ENCODE data around the gene DPCD.
A peak's percentile ranks its signal among the peaks of the same experiment; 100 is the strongest.

Gene DPCD

GRCh38 chr10:101563007-101563406, 25.1 kb upstream of the DPCD start:
- no peak for TF ChIP-seq POLR2A (IDR thresholded peaks at IDR 0.05; ENCODE audit: low read length)
- no peak for TF ChIP-seq GATA1 (IDR thresholded peaks at IDR 0.05; ENCODE audit: low read depth, low read length)
- DNase-seq: no peak

DNA sequence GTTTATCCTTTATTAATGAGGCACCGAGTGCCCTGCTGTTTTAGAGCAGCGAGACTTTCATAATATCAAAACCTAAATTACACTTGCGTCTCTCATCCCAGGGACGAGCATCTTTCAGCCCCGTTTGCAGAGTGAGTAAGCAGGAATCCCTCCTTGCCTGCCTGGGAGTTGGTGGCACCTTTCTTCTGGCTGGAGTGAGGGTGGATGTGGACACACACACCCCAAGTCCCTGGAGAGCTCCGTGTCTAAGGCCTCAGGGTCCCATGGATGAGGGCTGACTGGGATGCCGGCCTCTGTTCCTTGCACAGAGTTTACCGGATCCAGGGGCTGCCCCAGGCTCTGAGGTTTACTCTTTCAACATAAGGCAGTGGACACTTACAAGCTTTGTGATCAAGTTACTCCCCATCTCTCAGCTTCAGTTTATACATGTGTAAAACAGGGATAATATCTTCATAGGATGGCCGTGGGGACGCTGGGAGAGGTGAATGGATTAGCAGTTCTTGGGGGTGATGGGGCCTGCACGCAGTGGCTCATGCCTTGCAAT, 24.6 kb upstream of the DPCD start:
- TF ChIP-seq GATA1 (IDR thresholded peaks at IDR 0.05; ENCODE audit: low read depth, low read length): no peak
- DNase-seq: no peak

GRCh38 chr10:101564490-101564991, 23.6 kb upstream of the DPCD start:
- TF ChIP-seq POLR2A (IDR thresholded peaks at IDR 0.05; ENCODE audit: low read length) (no peak), GATA1 (IDR thresholded peaks at IDR 0.05; ENCODE audit: low read depth, low read length) (no peak)
- no peak for DNase-seq

DNA sequence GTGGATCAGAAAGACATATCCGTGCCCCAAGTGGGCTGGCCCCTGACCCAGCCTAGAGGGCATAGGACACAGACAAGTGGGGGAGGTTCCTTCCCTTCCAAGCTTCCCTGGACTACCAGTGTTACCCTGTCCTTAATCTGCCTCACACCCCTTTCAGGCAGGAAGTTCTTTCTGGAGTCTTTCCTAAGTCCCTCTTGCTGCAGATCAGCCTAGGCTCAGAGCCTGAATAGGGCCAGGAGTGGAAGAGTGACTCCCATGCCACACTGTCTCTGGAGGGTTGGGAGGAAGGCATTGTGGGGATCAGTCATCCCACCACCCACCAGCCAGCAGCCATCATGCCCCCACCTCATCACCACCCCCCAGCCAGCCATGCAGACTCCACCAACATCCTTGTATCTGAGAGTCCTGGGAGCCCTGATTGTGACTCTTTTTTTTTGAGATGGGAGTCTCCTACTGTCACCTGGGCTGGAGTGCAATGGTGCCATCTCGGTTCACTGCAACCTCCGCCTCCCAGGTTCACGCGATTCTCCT, 22.7 kb upstream of the DPCD start:
- no peak for DNase-seq
- no peak for TF ChIP-seq GATA1 (IDR thresholded peaks at IDR 0.05; ENCODE audit: low read depth, low read length)
- no peak for TF ChIP-seq POLR2A (IDR thresholded peaks at IDR 0.05; ENCODE audit: low read length)

GRCh38 chr10:101565936-101566332, 22.2 kb upstream of the DPCD start:
- no peak for DNase-seq
- no peak for TF ChIP-seq POLR2A (IDR thresholded peaks at IDR 0.05; ENCODE audit: low read length)
- no peak for TF ChIP-seq GATA1 (IDR thresholded peaks at IDR 0.05; ENCODE audit: low read depth, low read length)

DNA sequence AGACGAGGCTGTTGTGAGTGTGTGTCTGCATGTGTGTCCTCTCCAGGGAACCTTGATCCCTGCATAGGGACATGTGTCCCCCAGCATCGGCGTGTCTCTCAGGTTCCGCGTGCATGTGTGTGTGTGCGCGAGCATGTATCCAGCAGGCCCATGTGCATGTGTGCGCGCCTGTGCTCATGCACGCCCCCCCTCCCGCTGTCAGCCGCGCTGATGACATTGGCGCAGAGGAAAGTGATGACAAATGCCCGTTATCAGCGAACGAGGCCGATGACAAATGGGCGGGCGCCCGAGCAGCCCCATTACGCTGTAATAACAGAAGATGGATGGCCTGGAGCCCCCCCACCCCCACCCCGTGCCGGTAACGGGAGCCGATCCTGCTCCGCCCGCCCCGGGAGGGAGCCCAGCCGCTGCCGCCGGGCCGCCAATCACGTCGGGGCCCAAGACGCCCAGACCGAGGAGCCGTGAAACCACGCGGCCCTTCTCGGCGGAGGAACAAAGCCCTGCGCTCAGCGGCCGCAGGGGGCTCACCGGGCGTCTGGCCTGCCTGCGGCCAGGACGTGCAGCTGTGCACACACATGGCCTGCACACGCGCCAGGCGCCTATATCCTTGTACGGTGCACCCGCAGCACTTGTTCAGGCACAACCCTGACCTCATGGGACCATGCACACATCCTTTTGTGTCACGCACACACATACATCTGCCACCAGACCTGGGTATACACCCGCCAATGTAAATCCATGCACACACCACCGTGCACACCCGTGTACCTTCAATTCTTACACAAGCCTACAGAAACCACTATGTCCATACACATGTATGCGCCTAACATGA, 21.6 kb upstream of the DPCD start:
- DNase-seq: peak; percentile 84 to 87
- TF ChIP-seq GATA1 (IDR thresholded peaks at IDR 0.05; ENCODE audit: low read depth, low read length) (no peak), POLR2A (IDR thresholded peaks at IDR 0.05; ENCODE audit: low read length) (no peak)

- DNase-seq: peak; percentile 15 to 23
- TF ChIP-seq POLR2A (IDR thresholded peaks at IDR 0.05; ENCODE audit: low read length) (no peak), GATA1 (IDR thresholded peaks at IDR 0.05; ENCODE audit: low read depth, low read length) (no peak)
These were observed 20.7 kb upstream of the DPCD start for GRCh38 chr10:101567165-101568006.

DNA sequence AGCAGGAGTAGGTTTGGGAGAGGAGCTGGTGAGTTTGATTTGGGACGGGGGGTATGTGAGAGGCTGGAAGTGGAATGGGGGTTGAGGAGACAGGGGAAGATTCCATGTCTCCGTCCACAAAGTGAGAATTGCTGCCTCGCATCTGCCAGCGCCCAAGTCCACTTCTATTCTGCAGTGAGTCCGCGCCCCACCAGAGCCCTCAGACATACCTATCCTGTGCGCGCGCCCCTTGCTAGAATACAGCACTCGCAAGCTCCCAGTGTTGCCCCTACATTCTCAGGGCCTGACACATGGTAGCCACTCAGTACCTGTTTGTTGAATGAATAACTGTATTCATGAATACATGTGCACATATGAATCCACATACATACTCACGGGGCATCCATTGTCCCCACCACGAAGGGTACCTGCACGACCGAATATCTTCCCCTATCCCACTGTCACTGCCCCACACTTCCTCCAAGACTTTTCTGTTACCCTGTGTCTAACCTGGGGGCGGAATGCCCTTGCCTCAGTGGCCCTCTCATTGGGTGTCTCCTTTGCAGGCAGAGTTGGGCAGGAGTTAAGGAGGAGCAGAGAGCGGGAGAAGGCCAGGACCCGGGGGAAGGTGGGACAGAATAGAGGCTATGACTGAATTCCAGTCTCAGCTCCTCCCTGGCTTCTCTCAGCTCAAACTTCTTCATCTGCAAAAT, 19.9 kb upstream of the DPCD start:
- peak in 1 of 2 experiments; percentile 23 for DNase-seq
- TF ChIP-seq POLR2A (IDR thresholded peaks at IDR 0.05; ENCODE audit: low read length): no peak
- no peak for TF ChIP-seq GATA1 (IDR thresholded peaks at IDR 0.05; ENCODE audit: low read depth, low read length)

DNA sequence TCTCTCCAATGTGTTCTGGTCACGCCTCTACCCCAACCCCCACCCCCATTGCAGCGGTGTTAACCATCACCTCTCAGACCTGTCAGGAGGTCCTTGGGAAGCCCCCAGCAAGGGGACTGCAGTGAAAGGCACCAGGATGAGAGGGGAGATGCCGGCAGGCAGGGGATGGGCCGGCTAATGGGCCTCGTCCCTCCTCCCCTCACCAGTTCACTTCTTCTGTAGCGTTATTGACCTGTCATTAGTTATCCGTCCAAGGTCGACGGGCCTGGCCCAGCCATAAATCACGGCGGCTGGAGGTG, 18.8 kb upstream of the DPCD start:
- DNase-seq: no peak
- TF ChIP-seq GATA1 (IDR thresholded peaks at IDR 0.05; ENCODE audit: low read depth, low read length) (no peak), POLR2A (IDR thresholded peaks at IDR 0.05; ENCODE audit: low read length) (no peak)

- DNase-seq: peak; percentile 89 to 95
- TF ChIP-seq GATA1 (IDR thresholded peaks at IDR 0.05; ENCODE audit: low read depth, low read length) (no peak), POLR2A (IDR thresholded peaks at IDR 0.05; ENCODE audit: low read length) (peak; percentile 26)
These were observed 18.3 kb upstream of the DPCD start for GRCh38 chr10:101569622-101570427.

DNA sequence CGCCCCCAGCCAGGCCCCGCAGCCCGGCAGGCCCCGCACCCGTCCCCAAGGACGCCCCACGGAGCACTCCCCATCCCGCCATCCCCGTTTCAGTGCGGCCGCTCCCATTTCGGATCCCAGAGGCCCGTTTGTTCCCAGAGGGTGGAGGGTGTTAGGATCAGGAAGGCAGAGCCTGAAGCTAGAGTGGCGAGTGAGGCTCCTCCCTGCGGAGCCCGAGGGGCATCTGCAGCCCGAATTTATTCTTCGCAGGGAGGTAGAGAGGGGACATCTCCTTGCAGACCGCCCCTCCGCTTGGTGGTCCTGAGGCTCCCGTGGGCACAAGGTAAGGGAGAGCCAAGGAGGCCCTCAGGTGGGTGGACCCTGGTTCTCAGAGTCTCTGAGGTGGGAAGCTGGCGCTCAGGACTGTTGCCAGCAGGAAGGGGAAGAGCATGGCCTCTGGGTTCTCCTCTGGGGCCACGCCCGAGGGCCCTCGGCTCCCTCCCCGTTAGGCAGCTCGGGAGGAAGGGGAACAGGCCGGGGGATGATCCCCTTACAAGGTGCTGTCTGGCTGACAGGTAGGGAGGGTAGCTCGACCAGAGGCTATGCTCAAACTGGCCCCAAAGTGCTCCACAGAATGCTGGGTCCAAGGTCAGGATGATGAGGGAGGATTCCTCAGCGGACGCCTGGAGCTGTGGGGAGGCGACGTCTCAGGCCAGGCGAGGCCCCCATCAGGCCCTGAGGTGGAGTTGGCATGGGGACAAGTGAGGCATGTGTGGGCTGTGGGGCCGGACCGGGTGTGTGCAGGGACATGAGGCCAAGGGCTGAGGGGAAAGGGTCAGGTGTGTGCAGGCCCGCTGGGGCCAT, 17.5 kb upstream of the DPCD start:
- peak; percentile 33 for TF ChIP-seq POLR2A (IDR thresholded peaks at IDR 0.05; ENCODE audit: low read length)
- TF ChIP-seq GATA1 (IDR thresholded peaks at IDR 0.05; ENCODE audit: low read depth, low read length): no peak
- peak; percentile 62 to 70 for DNase-seq
